Parathyroid adenoma (tissue), 2 donors: Measurements from ENCODE around the gene TGFBR3.

Experiments
- H2AFZ ChIP-seq: fragments of 300-600 bp; sonication (generic); one replicate; pipeline ENCODE4 v1.7.0; 2017; ENCODE audit warnings: antibody characterized with exemption, mild to moderate bottlenecking
- H3K27ac ChIP-seq: fragments of 300-600 bp; sonication (generic); one replicate; pipeline ENCODE4 v1.7.0; 2017
- H3K27me3 ChIP-seq: fragments of 300-600 bp; sonication (generic); one replicate; pipeline ENCODE4 v1.7.0; 2017; ENCODE audit warnings: low read length; ENCODE audit not compliant: control insufficient read depth, insufficient read depth
- H3K36me3 ChIP-seq: fragments of 300-600 bp; sonication (generic); one replicate; pipeline ENCODE4 v1.7.0; 2017; ENCODE audit warnings: low read length; ENCODE audit not compliant: control insufficient read depth, insufficient read depth
- H3K4me1 ChIP-seq: fragments of 300-600 bp; sonication (generic); one replicate; pipeline ENCODE4 v1.7.0; 2017; ENCODE audit warnings: control low read depth
- H3K4me2 ChIP-seq: fragments of 300-600 bp; sonication (generic); one replicate; pipeline ENCODE4 v1.7.0; 2017; ENCODE audit warnings: low read length
- H3K4me3 ChIP-seq: fragments of 300-600 bp; sonication (generic); one replicate; pipeline ENCODE4 v1.7.0; 2017; ENCODE audit warnings: low read depth, low read length
- H3K79me2 ChIP-seq: fragments of 300-600 bp; sonication (generic); one replicate; pipeline ENCODE4 v1.7.0; 2017; ENCODE audit warnings: control low read depth
- H3K9ac ChIP-seq: fragments of 300-600 bp; sonication (generic); one replicate; pipeline ENCODE4 v1.7.0; 2017; ENCODE audit warnings: mild to moderate bottlenecking
- H3K9me3 ChIP-seq: fragments of 300-600 bp; sonication (generic); one replicate; pipeline ENCODE4 v1.7.0; 2017; ENCODE audit warnings: low read length; ENCODE audit not compliant: control insufficient read depth
- TF ChIP-seq, protein P1 (sequence below): fragments of 300-600 bp; sonication (generic); IDR thresholded peaks from one replicate; pipeline ENCODE4 v1.7.0; 2017; ENCODE audit warnings: antibody characterized with exemption, mild to moderate bottlenecking
- donor health status: primary hyperparathyroidism.

The TGFBR3 gene

DNA sequence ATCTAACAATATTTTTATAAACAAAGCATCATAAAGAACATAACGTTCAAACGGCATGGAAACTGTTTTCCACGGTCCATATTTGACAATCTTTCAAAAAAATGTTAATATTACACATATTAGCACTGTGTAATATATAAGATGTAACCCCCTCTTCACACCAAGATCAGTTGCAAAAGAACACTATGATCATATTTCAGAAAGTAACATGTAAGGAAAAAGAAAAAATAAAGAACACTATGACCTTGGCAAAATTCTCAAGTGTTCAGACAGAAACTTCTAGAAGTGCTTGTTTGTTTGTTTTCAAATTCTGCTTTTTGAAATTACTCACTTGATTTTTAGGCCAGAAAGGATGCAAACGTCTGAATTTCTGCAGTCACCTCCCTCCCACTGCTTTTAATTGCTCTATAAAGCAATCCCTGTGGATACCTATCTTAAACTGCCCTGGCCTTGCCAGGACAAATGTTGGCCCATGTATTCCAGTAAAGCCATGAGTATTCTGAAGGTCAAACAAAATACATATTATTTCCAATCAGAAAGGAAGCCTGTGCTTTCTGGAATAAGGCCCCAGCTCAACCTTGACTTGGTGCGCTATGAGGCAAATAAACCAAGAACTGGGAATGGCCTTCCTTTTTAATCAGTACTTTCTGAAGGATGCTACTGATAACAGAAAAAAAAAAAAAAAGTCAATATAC lies 68.6 kb downstream of the TGFBR3 start:
- no peaks in the 10 kb centered on the region for H3K27me3 ChIP-seq
- no peaks in the 10 kb centered on the region for H3K36me3 ChIP-seq
- H3K4me1 ChIP-seq: peaks cover 16% of the 10 kb centered on the region
- peaks cover 2% of the 10 kb centered on the region for H3K79me2 ChIP-seq
- peak overlapping the region; percentile 17 for H3K4me3 ChIP-seq
- TF ChIP-seq, protein P1, sequence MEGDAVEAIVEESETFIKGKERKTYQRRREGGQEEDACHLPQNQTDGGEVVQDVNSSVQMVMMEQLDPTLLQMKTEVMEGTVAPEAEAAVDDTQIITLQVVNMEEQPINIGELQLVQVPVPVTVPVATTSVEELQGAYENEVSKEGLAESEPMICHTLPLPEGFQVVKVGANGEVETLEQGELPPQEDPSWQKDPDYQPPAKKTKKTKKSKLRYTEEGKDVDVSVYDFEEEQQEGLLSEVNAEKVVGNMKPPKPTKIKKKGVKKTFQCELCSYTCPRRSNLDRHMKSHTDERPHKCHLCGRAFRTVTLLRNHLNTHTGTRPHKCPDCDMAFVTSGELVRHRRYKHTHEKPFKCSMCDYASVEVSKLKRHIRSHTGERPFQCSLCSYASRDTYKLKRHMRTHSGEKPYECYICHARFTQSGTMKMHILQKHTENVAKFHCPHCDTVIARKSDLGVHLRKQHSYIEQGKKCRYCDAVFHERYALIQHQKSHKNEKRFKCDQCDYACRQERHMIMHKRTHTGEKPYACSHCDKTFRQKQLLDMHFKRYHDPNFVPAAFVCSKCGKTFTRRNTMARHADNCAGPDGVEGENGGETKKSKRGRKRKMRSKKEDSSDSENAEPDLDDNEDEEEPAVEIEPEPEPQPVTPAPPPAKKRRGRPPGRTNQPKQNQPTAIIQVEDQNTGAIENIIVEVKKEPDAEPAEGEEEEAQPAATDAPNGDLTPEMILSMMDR: no peak
- H3K4me2 ChIP-seq: no peak overlapping the region
- no peak overlapping the region for H3K9ac ChIP-seq
- H3K27ac ChIP-seq: peak overlapping the region; percentile 76
- no peaks in the 10 kb centered on the region for H3K9me3 ChIP-seq
- peak overlapping the region; percentile 22 for H2AFZ ChIP-seq

DNA sequence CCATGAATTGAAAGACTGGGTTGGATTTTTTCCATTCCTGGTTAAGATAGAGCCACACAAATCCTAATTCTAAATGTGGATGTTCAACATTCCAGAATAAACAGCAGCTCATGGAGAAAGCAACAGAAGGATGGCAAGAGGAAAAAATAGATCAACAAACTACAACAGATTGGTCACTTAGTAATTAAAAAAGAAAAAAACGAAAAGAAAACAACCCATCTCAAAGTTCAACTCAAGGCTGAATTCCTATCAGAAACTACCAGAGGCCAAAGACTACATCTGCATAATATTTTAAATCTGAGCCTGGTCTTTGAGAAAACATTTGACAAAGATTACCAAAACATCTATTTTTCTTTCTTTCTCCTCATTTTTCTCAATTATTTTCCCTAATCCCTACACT lies 69.9 kb downstream of the TGFBR3 start:
- H3K79me2 ChIP-seq: peaks cover 2% of the 10 kb centered on the region
- peaks cover 16% of the 10 kb centered on the region for H3K4me1 ChIP-seq
- TF ChIP-seq, protein P1: no peak
- H3K4me3 ChIP-seq: no peak overlapping the region
- no peak overlapping the region for H3K27ac ChIP-seq
- no peaks in the 10 kb centered on the region for H3K9me3 ChIP-seq
- no peak overlapping the region for H3K9ac ChIP-seq
- no peak overlapping the region for H2AFZ ChIP-seq
- H3K36me3 ChIP-seq: no peaks in the 10 kb centered on the region
- H3K4me2 ChIP-seq: no peak overlapping the region
- H3K27me3 ChIP-seq: no peaks in the 10 kb centered on the region

GRCh38 chr1:91814448-91814847 lies 71.5 kb downstream of the TGFBR3 start:
- Histone ChIP-seq H3K4me1 (peaks cover 15% of the 10 kb centered on the region), H3K36me3 (no peaks in the 10 kb centered on the region), H3K9me3 (no peaks in the 10 kb centered on the region), H3K79me2 (no peaks in the 10 kb centered on the region), H2AFZ (no peak overlapping the region), H3K4me2 (no peak overlapping the region), H3K27ac (peak overlapping the region; percentile 24), H3K9ac (no peak overlapping the region), H3K27me3 (no peaks in the 10 kb centered on the region), H3K4me3 (no peak overlapping the region)
- TF ChIP-seq, protein P1: no peak

GRCh38 chr1:91813813-91814212 lies 72.1 kb downstream of the TGFBR3 start:
- TF ChIP-seq, protein P1: no peak
- Histone ChIP-seq H3K4me1 (peaks cover 12% of the 10 kb centered on the region), H3K4me3 (no peak overlapping the region), H3K4me2 (no peak overlapping the region), H2AFZ (no peak overlapping the region), H3K27me3 (no peaks in the 10 kb centered on the region), H3K9ac (no peak overlapping the region), H3K79me2 (no peaks in the 10 kb centered on the region), H3K9me3 (no peaks in the 10 kb centered on the region), H3K27ac (peak overlapping the region; percentile 24), H3K36me3 (no peaks in the 10 kb centered on the region)
